ENCODE measurements around the gene UBN2. TPM values are rescaled to one million over a fixed set of nuclear protein-coding genes. Genes with fewer than 3 reads are reported as not detected.

Gene UBN2
- total and polyA plus RNA-seq, 2 of the 13 experiments (the other 11 are each of a cell fraction or from before 2014, with no cell fraction given) = 5.6 to 5.7 TPM

DNA sequence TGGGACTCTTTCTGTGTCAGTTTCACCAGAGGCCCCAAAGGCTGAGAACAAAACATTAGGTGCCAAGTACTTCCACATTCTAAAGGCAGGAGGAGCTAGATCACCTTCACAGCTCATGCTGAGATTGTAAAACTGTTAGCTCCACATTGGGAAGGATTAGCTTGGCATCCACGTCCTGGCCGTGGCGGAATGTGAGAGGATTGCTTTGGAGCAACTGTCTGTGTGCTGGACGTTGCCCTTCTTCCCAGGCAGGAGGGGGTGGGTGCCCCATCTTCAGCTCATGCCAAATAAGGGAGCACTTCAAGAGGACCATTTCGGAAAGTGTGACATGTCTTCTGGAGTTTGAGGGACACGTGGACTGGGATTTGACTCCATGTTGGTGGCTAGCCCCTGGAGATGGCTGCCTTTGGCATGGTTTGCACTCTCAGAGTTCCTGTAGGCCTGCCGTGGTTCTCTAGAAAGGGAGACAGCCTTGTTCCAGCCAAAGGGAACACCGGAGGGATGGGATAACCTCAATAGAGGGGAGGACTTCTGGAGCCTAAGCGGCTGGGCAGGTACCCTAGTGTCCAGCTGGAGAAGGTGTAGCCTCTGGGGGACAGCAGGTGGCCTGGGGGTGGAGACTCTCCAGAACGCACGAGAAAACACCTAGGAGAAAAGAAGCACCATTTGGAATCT is 90.2 kb downstream of the UBN2 start:
- DNase-seq (ENCODE audit: low spot score) = peak; percentile 56
- Histone ChIP-seq H3K9me3 (ENCODE audit: low read length) (no peaks in the 10 kb centered on the region), H4K20me1 (ENCODE audit: insufficient read depth, low read length) (no peaks in the 10 kb centered on the region), H3K36me3 (replicated peaks in 1 of 2; ENCODE audit: control insufficient read depth in 1 of 2, insufficient read depth in 2 of 2, low read length in 2 of 2) (no peaks in the 10 kb centered on the region), H3K27me3 (ENCODE audit: control insufficient read depth in 1 of 2, insufficient read depth in 2 of 2, low read length in 2 of 2) (no peaks in the 10 kb centered on the region), H3K4me1 (ENCODE audit: insufficient read depth, low read length) (peaks cover 24% of the 10 kb centered on the region), H3K4me2 (ENCODE audit: low read depth, low read length) (peak overlapping the region; percentile 87), H3K79me2 (ENCODE audit: insufficient read depth, low read length) (no peaks in the 10 kb centered on the region), H3K4me3 (replicated peaks in 1 of 3; ENCODE audit: insufficient read depth in 1 of 3, low read depth in 2 of 3, low read length in 3 of 3) (peak overlapping the region; percentile 0 to 57 (median 38); a peak in 5 of 6 replicates), H3K9ac (ENCODE audit: insufficient read depth, low read depth, low read length) (peak overlapping the region; percentile 23; the same call in 1 of the 2 replicates), H2AFZ (ENCODE audit: low read length) (peak overlapping the region; percentile 87), H3K27ac (ENCODE audit: extremely low read length, insufficient read depth, low read length) (no peak overlapping the region)
- POLR2A ChIA-PET = interaction anchor here (1.1 to 1.5 kb wide), 4 partner anchors 12 to 38 kb away, joined by 3 to 11 read pairs (median 4); partner anchors contain the start of gene LUC7L2
- intact Hi-C loops (cut with micrococcal nuclease; ENCODE audit: unreplicated experiment) (loop anchor here (2.0 kb wide), 1 partner anchor 38 kb away; the partner anchor contains the start of gene LUC7L2), in situ Hi-C loops (cut with HindIII; ENCODE audit: extremely low pct_ligation_motif_present, low pct_unique_long_range_greater_than_20kb) (no loop called here)
- peak; percentile 89 for ATAC-seq
- CTCF ChIA-PET (ENCODE audit: low intra/inter-chr PET ratio, low total read pairs) = no interaction called here
- BruUV-seq (replicated peaks) = no TSS peak
- 13% methylated on average over 6 of the region's 11 CpGs for WGBS (ENCODE audit: low lambda C conversion rate)
- FAIRE-seq = peak; percentile 81
- TF ChIP-seq CCAR2 (optimal IDR thresholded peaks at IDR 0.05; ENCODE audit: low read depth, low read length) = no peak
- no peak for TF ChIP-seq HNRNPH1 (optimal IDR thresholded peaks at IDR 0.05; ENCODE audit: low read depth, low read length)
- TF ChIP-seq MIXL1 (CRISPR knock-in tag; IDR thresholded peaks at IDR 0.05) = 0 out of 2 replicates have a peak, but pooled peaks have one; percentile 19
- TF ChIP-seq THAP11 (CRISPR knock-in tag; IDR thresholded peaks at IDR 0.05) = 0 out of 2 replicates have a peak, but pooled peaks have one; percentile 16
- TF ChIP-seq MXD4 (CRISPR knock-in tag; IDR thresholded peaks at IDR 0.05) = 0 out of 2 replicates have a peak, but pooled peaks have one; percentile 36
- TF ChIP-seq MBD4 (IDR thresholded peaks at IDR 0.05; ENCODE audit: borderline replicate concordance, low read length) = no peak
- TF ChIP-seq ZFX (CRISPR knock-in tag; IDR thresholded peaks at IDR 0.05; ENCODE audit: low read depth) = peak; percentile 54; the same call in 1 of the 2 replicates
- TF ChIP-seq ZNF674 (CRISPR knock-in tag; IDR thresholded peaks at IDR 0.05; ENCODE audit: low read depth) = no peak
- TF ChIP-seq, protein P1, sequence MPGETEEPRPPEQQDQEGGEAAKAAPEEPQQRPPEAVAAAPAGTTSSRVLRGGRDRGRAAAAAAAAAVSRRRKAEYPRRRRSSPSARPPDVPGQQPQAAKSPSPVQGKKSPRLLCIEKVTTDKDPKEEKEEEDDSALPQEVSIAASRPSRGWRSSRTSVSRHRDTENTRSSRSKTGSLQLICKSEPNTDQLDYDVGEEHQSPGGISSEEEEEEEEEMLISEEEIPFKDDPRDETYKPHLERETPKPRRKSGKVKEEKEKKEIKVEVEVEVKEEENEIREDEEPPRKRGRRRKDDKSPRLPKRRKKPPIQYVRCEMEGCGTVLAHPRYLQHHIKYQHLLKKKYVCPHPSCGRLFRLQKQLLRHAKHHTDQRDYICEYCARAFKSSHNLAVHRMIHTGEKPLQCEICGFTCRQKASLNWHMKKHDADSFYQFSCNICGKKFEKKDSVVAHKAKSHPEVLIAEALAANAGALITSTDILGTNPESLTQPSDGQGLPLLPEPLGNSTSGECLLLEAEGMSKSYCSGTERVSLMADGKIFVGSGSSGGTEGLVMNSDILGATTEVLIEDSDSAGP (CRISPR knock-in tag; IDR thresholded peaks at IDR 0.05; ENCODE audit: borderline replicate concordance) = no peak
- TF ChIP-seq, protein P2, sequence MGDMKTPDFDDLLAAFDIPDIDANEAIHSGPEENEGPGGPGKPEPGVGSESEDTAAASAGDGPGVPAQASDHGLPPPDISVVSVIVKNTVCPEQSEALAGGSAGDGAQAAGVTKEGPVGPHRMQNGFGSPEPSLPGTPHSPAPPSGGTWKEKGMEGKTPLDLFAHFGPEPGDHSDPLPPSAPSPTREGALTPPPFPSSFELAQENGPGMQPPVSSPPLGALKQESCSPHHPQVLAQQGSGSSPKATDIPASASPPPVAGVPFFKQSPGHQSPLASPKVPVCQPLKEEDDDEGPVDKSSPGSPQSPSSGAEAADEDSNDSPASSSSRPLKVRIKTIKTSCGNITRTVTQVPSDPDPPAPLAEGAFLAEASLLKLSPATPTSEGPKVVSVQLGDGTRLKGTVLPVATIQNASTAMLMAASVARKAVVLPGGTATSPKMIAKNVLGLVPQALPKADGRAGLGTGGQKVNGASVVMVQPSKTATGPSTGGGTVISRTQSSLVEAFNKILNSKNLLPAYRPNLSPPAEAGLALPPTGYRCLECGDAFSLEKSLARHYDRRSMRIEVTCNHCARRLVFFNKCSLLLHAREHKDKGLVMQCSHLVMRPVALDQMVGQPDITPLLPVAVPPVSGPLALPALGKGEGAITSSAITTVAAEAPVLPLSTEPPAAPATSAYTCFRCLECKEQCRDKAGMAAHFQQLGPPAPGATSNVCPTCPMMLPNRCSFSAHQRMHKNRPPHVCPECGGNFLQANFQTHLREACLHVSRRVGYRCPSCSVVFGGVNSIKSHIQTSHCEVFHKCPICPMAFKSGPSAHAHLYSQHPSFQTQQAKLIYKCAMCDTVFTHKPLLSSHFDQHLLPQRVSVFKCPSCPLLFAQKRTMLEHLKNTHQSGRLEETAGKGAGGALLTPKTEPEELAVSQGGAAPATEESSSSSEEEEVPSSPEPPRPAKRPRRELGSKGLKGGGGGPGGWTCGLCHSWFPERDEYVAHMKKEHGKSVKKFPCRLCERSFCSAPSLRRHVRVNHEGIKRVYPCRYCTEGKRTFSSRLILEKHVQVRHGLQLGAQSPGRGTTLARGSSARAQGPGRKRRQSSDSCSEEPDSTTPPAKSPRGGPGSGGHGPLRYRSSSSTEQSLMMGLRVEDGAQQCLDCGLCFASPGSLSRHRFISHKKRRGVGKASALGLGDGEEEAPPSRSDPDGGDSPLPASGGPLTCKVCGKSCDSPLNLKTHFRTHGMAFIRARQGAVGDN (CRISPR knock-in tag; IDR thresholded peaks at IDR 0.05) = peak; percentile 68
- TF ChIP-seq, protein P3, sequence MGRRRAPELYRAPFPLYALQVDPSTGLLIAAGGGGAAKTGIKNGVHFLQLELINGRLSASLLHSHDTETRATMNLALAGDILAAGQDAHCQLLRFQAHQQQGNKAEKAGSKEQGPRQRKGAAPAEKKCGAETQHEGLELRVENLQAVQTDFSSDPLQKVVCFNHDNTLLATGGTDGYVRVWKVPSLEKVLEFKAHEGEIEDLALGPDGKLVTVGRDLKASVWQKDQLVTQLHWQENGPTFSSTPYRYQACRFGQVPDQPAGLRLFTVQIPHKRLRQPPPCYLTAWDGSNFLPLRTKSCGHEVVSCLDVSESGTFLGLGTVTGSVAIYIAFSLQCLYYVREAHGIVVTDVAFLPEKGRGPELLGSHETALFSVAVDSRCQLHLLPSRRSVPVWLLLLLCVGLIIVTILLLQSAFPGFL (CRISPR knock-in tag; IDR thresholded peaks at IDR 0.05) = no peak
- no peak for TF ChIP-seq TGIF2 (CRISPR knock-in tag; IDR thresholded peaks at IDR 0.05)
- no peak for TF ChIP-seq ZNF563 (CRISPR knock-in tag; IDR thresholded peaks at IDR 0.05)
- TF ChIP-seq ZNF709 (CRISPR knock-in tag; IDR thresholded peaks at IDR 0.05) = no peak
- 0 out of 2 replicates have a peak, but pooled peaks have one; percentile 26 for TF ChIP-seq ZNF124 (CRISPR knock-in tag; IDR thresholded peaks at IDR 0.05)
- no peak for TF ChIP-seq CAMTA2 (CRISPR knock-in tag; IDR thresholded peaks at IDR 0.05; ENCODE audit: borderline replicate concordance)
- peak; percentile 31; the same call in 1 of the 2 replicates for TF ChIP-seq PITX1 (CRISPR knock-in tag; IDR thresholded peaks at IDR 0.05)
